Measurements from ENCODE around the gene RTN4RL2.
"Not testable (repeated sequence)": the region's sequence is repeated elsewhere in the genome, so short reads cannot be mapped to it uniquely, and the experiment has no call there.

The RTN4RL2 gene

GRCh38 chr11:57426929-57427726 lies 33.2 kb upstream of the RTN4RL2 start, which contains the start of gene SLC43A3:
Gene SLC43A3 (minus strand): TSS chr11:57427121. CDS start chr11:57426172, 949 bp downstream.
- H3K36me3 Mint-ChIP-seq: peaks cover 54% of the 10 kb centered on the region
- peak within 1 kb of the TSS; percentile 93 for H3K4me3 Mint-ChIP-seq
- ATAC-seq (peak; percentile 71), DNase-seq (ENCODE audit: low spot score in 2 of 2) (peak; percentile 59 to 87)
- no peaks in the 10 kb centered on the region for H3K9me3 Mint-ChIP-seq
- H3K27ac Mint-ChIP-seq: peak within 1 kb of the TSS; percentile 96
- H3K4me1 Mint-ChIP-seq: peaks cover 54% of the 10 kb centered on the region

GRCh38 chr11:57427727-57428082 lies 32.6 kb upstream of the RTN4RL2 start:
- Mint-ChIP-seq H3K4me1 (peaks cover 54% of the 10 kb centered on the region), H3K27ac (peak overlapping the region; percentile 96), H3K4me3 (peak overlapping the region; percentile 93), H3K36me3 (peaks cover 49% of the 10 kb centered on the region), H3K9me3 (no peaks in the 10 kb centered on the region)
- no peak for DNase-seq (ENCODE audit: low spot score in 2 of 2)
- ATAC-seq: no peak

- Mint-ChIP-seq H3K36me3 (peaks cover 39% of the 10 kb centered on the region), H3K4me1 (peaks cover 49% of the 10 kb centered on the region), H3K4me3 (no peak overlapping the region), H3K27ac (no peak overlapping the region), H3K9me3 (no peaks in the 10 kb centered on the region)
- ATAC-seq: no peak
- DNase-seq (ENCODE audit: low spot score in 2 of 2): no peak
Measured at GRCh38 chr11:57428643-57429042, 31.7 kb upstream of the RTN4RL2 start.

- Mint-ChIP-seq H3K9me3 (no peaks in the 10 kb centered on the region), H3K4me1 (peaks cover 36% of the 10 kb centered on the region), H3K36me3 (peaks cover 26% of the 10 kb centered on the region), H3K4me3 (no peak overlapping the region), H3K27ac (no peak overlapping the region)
- ATAC-seq (no peak), DNase-seq (ENCODE audit: low spot score in 2 of 2) (no peak)
Measured at GRCh38 chr11:57429946-57430345, 30.4 kb upstream of the RTN4RL2 start.

- DNase-seq (ENCODE audit: low spot score in 2 of 2) (no peak), ATAC-seq (no peak)
- H3K27ac Mint-ChIP-seq: no peak overlapping the region
- peaks cover 32% of the 10 kb centered on the region for H3K4me1 Mint-ChIP-seq
- H3K9me3 Mint-ChIP-seq: no peaks in the 10 kb centered on the region
- no peak overlapping the region for H3K4me3 Mint-ChIP-seq
- H3K36me3 Mint-ChIP-seq: peaks cover 16% of the 10 kb centered on the region
Measured at GRCh38 chr11:57430952-57431351, 29.4 kb upstream of the RTN4RL2 start.

- peak overlapping the region; percentile 44 for H3K4me3 Mint-ChIP-seq
Measured at GRCh38 chr11:57432149-57432561, 28.2 kb upstream of the RTN4RL2 start.

GRCh38 chr11:57432714-57433163 lies 27.6 kb upstream of the RTN4RL2 start:
- peak in 1 of 2 donors; percentile 10 for DNase-seq (ENCODE audit: low spot score in 2 of 2)
- Mint-ChIP-seq H3K27ac (peak overlapping the region; percentile 90), H3K4me3 (peak overlapping the region; percentile 44), H3K36me3 (no peaks in the 10 kb centered on the region), H3K9me3 (no peaks in the 10 kb centered on the region), H3K4me1 (peaks cover 22% of the 10 kb centered on the region)
- ATAC-seq: peak; percentile 87

More at GRCh38 chr11:57432149-57432561, 28.2 kb upstream of the RTN4RL2 start:
- H3K4me1 Mint-ChIP-seq: peaks cover 28% of the 10 kb centered on the region
- DNase-seq (ENCODE audit: low spot score in 2 of 2): no peak
- no peaks in the 10 kb centered on the region for H3K9me3 Mint-ChIP-seq
- peak overlapping the region; percentile 90 for H3K27ac Mint-ChIP-seq
- peaks cover 4% of the 10 kb centered on the region for H3K36me3 Mint-ChIP-seq
- no peak for ATAC-seq

- H3K4me1 Mint-ChIP-seq: peaks cover 19% of the 10 kb centered on the region
- no peak for ATAC-seq
Measured at GRCh38 chr11:57434640-57435546, 25.4 kb upstream of the RTN4RL2 start.

GRCh38 chr11:57436031-57436430 lies 24.3 kb upstream of the RTN4RL2 start:
- Mint-ChIP-seq H3K9me3 (no peaks in the 10 kb centered on the region), H3K4me1 (peaks cover 19% of the 10 kb centered on the region), H3K4me3 (no peak overlapping the region), H3K36me3 (no peaks in the 10 kb centered on the region), H3K27ac (no peak overlapping the region)
- DNase-seq (ENCODE audit: low spot score in 2 of 2) (no peak), ATAC-seq (no peak)

More at GRCh38 chr11:57434640-57435546, 25.4 kb upstream of the RTN4RL2 start:
- H3K4me3 Mint-ChIP-seq: no peak overlapping the region
- no peaks in the 10 kb centered on the region for H3K36me3 Mint-ChIP-seq
- no peaks in the 10 kb centered on the region for H3K9me3 Mint-ChIP-seq
- DNase-seq (ENCODE audit: low spot score in 2 of 2): no peak
- no peak overlapping the region for H3K27ac Mint-ChIP-seq

GRCh38 chr11:57438345-57439285 lies 21.7 kb upstream of the RTN4RL2 start:
- Mint-ChIP-seq H3K36me3 (no peaks in the 10 kb centered on the region), H3K4me3 (no peak overlapping the region), H3K4me1 (no peaks in the 10 kb centered on the region), H3K9me3 (no peaks in the 10 kb centered on the region), H3K27ac (no peak overlapping the region)
- ATAC-seq: no peak
- DNase-seq (ENCODE audit: low spot score in 2 of 2): no peak

GRCh38 chr11:57439786-57440185 lies 20.5 kb upstream of the RTN4RL2 start:
- Mint-ChIP-seq H3K9me3 (no peaks in the 10 kb centered on the region), H3K27ac (no peak overlapping the region), H3K36me3 (no peaks in the 10 kb centered on the region), H3K4me1 (no peaks in the 10 kb centered on the region), H3K4me3 (no peak overlapping the region)
- no peak for DNase-seq (ENCODE audit: low spot score in 2 of 2)
- ATAC-seq: no peak

- DNase-seq (ENCODE audit: low spot score in 2 of 2) (no peak), ATAC-seq (no peak)
- Mint-ChIP-seq H3K4me3 (no peak overlapping the region), H3K27ac (peak overlapping the region; percentile 39), H3K4me1 (no peaks in the 10 kb centered on the region), H3K36me3 (no peaks in the 10 kb centered on the region), H3K9me3 (no peaks in the 10 kb centered on the region)
Measured at GRCh38 chr11:57440744-57441414, 19.4 kb upstream of the RTN4RL2 start.

- ATAC-seq (no peak), DNase-seq (ENCODE audit: low spot score in 2 of 2) (no peak)
- Mint-ChIP-seq H3K4me1 (no peaks in the 10 kb centered on the region), H3K36me3 (no peaks in the 10 kb centered on the region), H3K27ac (no peak overlapping the region), H3K4me3 (no peak overlapping the region), H3K9me3 (no peaks in the 10 kb centered on the region)
Measured at GRCh38 chr11:57444362-57445121, 15.8 kb upstream of the RTN4RL2 start.

- H3K4me1 Mint-ChIP-seq; H3K9me3 Mint-ChIP-seq; H3K36me3 Mint-ChIP-seq; ATAC-seq; H3K4me3 Mint-ChIP-seq; H3K27ac Mint-ChIP-seq; DNase-seq (ENCODE audit: low spot score in 2 of 2): not testable (repeated sequence)
Measured at GRCh38 chr11:57445122-57445394, 15.3 kb upstream of the RTN4RL2 start.

All from stimulated activated effector memory CD8-positive, alpha-beta T cell treated with anti-CD3 and anti-CD28 coated beads, Interleukin-12 subunit alpha, Interleukin-12 subunit beta, amount 100 ng/mL, for 72 hours (primary cell).